Upper lobe of left lung (tissue), 4 donors: Measurements from ENCODE around the gene CHST11.

Experiments used
- CTCF ChIP-seq, 6 experiments: fragments of 450-650 bp in 4 of 6; fragments of 200-600 bp in 2 of 6; sonication (generic) in 2 of 6; IDR thresholded peaks; one replicate each; pipeline ENCODE4 v1.5.1; 2016 to 2019; ENCODE audit warnings: antibody characterized with exemption in 6 of 6
- POLR2A ChIP-seq, 4 donors: fragments of 450-650 bp; IDR thresholded peaks; one replicate each; pipeline ENCODE4 v1.5.1; 2016 to 2017; ENCODE audit warnings: antibody characterized with exemption in 4 of 4, mild to moderate bottlenecking in 2 of 4

GRCh38 chr12:104415342-104415980 is 41.3 kb upstream of the CHST11 start:
- TF ChIP-seq CTCF (IDR thresholded peaks at IDR 0.05) (no peak), POLR2A (IDR thresholded peaks at IDR 0.05) (no peak)
